ENCODE results near the gene METTL15. TPM values are rescaled to one million over a fixed set of nuclear protein-coding genes. Genes with fewer than 3 reads are reported as not detected.

Gene METTL15
- total and polyA plus RNA-seq, 2 donors (not counting 1 experiment from before 2014, with no cell fraction given), result 3.9 to 19.7 TPM

- H3K4me1 Mint-ChIP-seq, result no peaks in the 10 kb centered on the region
- H3K4me3 Mint-ChIP-seq, result no peak overlapping the region
- H3K27me3 Mint-ChIP-seq, result no peaks in the 10 kb centered on the region
- no CpG with 5 or more reads among the region's 1 CpG for WGBS (ENCODE audit: insufficient coverage)
- intact Hi-C loops (cut with micrococcal nuclease), result no loop called here
- Histone ChIP-seq H3K27me3 (replicated peaks in 1 of 4; ENCODE audit: control extremely low read depth in 1 of 4, control insufficient read depth in 3 of 4, insufficient read depth in 4 of 4, low read length in 3 of 4) (no peaks in the 10 kb centered on the region), H3K4me2 (replicated peaks; ENCODE audit: low read depth, low read length, poor library complexity, severe bottlenecking) (no peak overlapping the region), H3K4me1 (ENCODE audit: control insufficient read depth in 2 of 2, insufficient read depth in 2 of 2, low read length in 2 of 2) (no peaks in the 10 kb centered on the region), H3K9ac (ENCODE audit: low read length) (no peak overlapping the region), H3K36me3 (replicated peaks in 1 of 2; ENCODE audit: control extremely low read depth in 1 of 2, control insufficient read depth in 1 of 2, extremely low read depth in 1 of 2, insufficient read depth in 2 of 2, low read length in 1 of 2) (no peaks in the 10 kb centered on the region), H3K79me2 (ENCODE audit: control insufficient read depth, insufficient read depth, low read length) (no peaks in the 10 kb centered on the region), H2AFZ (ENCODE audit: insufficient read depth, low read depth, low read length, poor library complexity, severe bottlenecking) (no peak overlapping the region), H4K20me1 (ENCODE audit: control insufficient read depth, insufficient read depth, low read length, poor library complexity, severe bottlenecking) (no peaks in the 10 kb centered on the region), H3K9me3 (ENCODE audit: control extremely low read depth in 1 of 3, control insufficient read depth in 2 of 3, insufficient read depth in 1 of 3, low read length in 2 of 3) (no peaks in the 10 kb centered on the region), H3K27ac (ENCODE audit: low read length in 2 of 2) (no peak overlapping the region), H3K4me3 (ENCODE audit: control extremely low read depth in 1 of 5, extremely low read depth in 1 of 5, insufficient read depth in 1 of 5, low read depth in 2 of 5, low read length in 4 of 5) (no peak overlapping the region)
- TF ChIP-seq CTCF (IDR thresholded peaks at IDR 0.05) (no peak), EZH2 (IDR thresholded peaks at IDR 0.05; ENCODE audit: borderline replicate concordance, insufficient read depth, low read depth, low read length, poor library complexity, severe bottlenecking) (no peak)
- no peak overlapping the region for H3K27ac Mint-ChIP-seq
- ChIA-PET CTCF (no interaction called here), POLR2A (no interaction called here)
- DNase-seq (no peak), ATAC-seq (ENCODE audit: low read depth) (no peak)
- H3K9me3 Mint-ChIP-seq (ENCODE audit: insufficient read depth), result no peaks in the 10 kb centered on the region
These were observed 238.5 kb downstream of the METTL15 start for GRCh38 chr11:28346721-28347120.

GRCh38 chr11:28347371-28347770 lies 239.2 kb downstream of the METTL15 start:
- Histone ChIP-seq H3K4me2 (replicated peaks; ENCODE audit: low read depth, low read length, poor library complexity, severe bottlenecking) (no peak overlapping the region), H3K9me3 (ENCODE audit: control extremely low read depth in 1 of 3, control insufficient read depth in 2 of 3, insufficient read depth in 1 of 3, low read length in 2 of 3) (no peaks in the 10 kb centered on the region), H3K36me3 (replicated peaks in 1 of 2; ENCODE audit: control extremely low read depth in 1 of 2, control insufficient read depth in 1 of 2, extremely low read depth in 1 of 2, insufficient read depth in 2 of 2, low read length in 1 of 2) (no peaks in the 10 kb centered on the region), H3K4me1 (ENCODE audit: control insufficient read depth in 2 of 2, insufficient read depth in 2 of 2, low read length in 2 of 2) (no peaks in the 10 kb centered on the region), H3K4me3 (ENCODE audit: control extremely low read depth in 1 of 5, extremely low read depth in 1 of 5, insufficient read depth in 1 of 5, low read depth in 2 of 5, low read length in 4 of 5) (no peak overlapping the region), H3K27me3 (replicated peaks in 1 of 4; ENCODE audit: control extremely low read depth in 1 of 4, control insufficient read depth in 3 of 4, insufficient read depth in 4 of 4, low read length in 3 of 4) (no peaks in the 10 kb centered on the region), H2AFZ (ENCODE audit: insufficient read depth, low read depth, low read length, poor library complexity, severe bottlenecking) (no peak overlapping the region), H3K9ac (ENCODE audit: low read length) (no peak overlapping the region), H3K79me2 (ENCODE audit: control insufficient read depth, insufficient read depth, low read length) (no peaks in the 10 kb centered on the region), H4K20me1 (ENCODE audit: control insufficient read depth, insufficient read depth, low read length, poor library complexity, severe bottlenecking) (no peaks in the 10 kb centered on the region), H3K27ac (ENCODE audit: low read length in 2 of 2) (no peak overlapping the region)
- ATAC-seq (ENCODE audit: low read depth) (no peak), DNase-seq (no peak)
- 97% methylated on average over 5 of the region's 5 CpGs for WGBS (ENCODE audit: insufficient coverage)
- ChIA-PET POLR2A (no interaction called here), CTCF (no interaction called here)
- no peak for TF ChIP-seq CTCF (IDR thresholded peaks at IDR 0.05)
- TF ChIP-seq EZH2 (IDR thresholded peaks at IDR 0.05; ENCODE audit: borderline replicate concordance, insufficient read depth, low read depth, low read length, poor library complexity, severe bottlenecking), result no peak
- Mint-ChIP-seq H3K9me3 (ENCODE audit: insufficient read depth) (no peaks in the 10 kb centered on the region), H3K27me3 (no peaks in the 10 kb centered on the region), H3K27ac (no peak overlapping the region), H3K4me1 (no peaks in the 10 kb centered on the region), H3K4me3 (no peak overlapping the region)
- intact Hi-C loops (cut with micrococcal nuclease), result no loop called here
